SK-N-MC (cell line): Measurements from ENCODE around the gene EFCAB8.
"Not testable (repeated sequence)": the region's sequence is repeated elsewhere in the genome, so short reads cannot be mapped to it uniquely, and the experiment has no call there.

Experiments
- DNase-seq: peaks from one replicate; pipeline ENCODE4 v3.0.0-alpha.2; 2011; ENCODE audit warnings: low read depth, low spot score
- H3K27ac ChIP-seq: fragments of 200-600 bp; sonication (generic); 2 replicates; pipeline ENCODE4 v1.5.1; 2016; ENCODE audit warnings: mixed run types
- H3K36me3 ChIP-seq: fragments of 200-600 bp; sonication (generic); 2 replicates; pipeline ENCODE4 v1.6.1; 2017; ENCODE audit warnings: antibody characterized with exemption, low read length, mixed read lengths; ENCODE audit not compliant: insufficient read depth
- H3K4me3 ChIP-seq: fragments of 200-600 bp; sonication (generic); 2 replicates; pipeline ENCODE4 v1.5.1; 2016
- H3K9ac ChIP-seq: fragments of 200-600 bp; sonication (generic); 2 replicates; pipeline ENCODE4 v1.8.0; 2017; ENCODE audit warnings: mixed run types, mixed read lengths; ENCODE audit not compliant: insufficient read length
- H3K9me3 ChIP-seq: fragments of 200-600 bp; sonication (generic); 2 replicates; pipeline ENCODE4 v1.6.1; 2017; ENCODE audit warnings: low read depth, mild to moderate bottlenecking, antibody characterized with exemption, low read length, moderate library complexity, mixed read lengths
- EZH2 ChIP-seq: fragments of 200-600 bp; sonication (generic); IDR thresholded peaks from one replicate; pipeline ENCODE4 v1.6.1; 2017; ENCODE audit warnings: antibody characterized with exemption
- FOXP2 ChIP-seq: optimal IDR thresholded peaks from 2 replicates; pipeline ENCODE3; 2011; ENCODE audit warnings: mild to moderate bottlenecking, moderate library complexity; ENCODE audit not compliant: insufficient read depth; ENCODE audit errors: extremely low read length, control extremely low read depth
- POLR2AphosphoS5 ChIP-seq: IDR thresholded peaks from 2 replicates; pipeline ENCODE4 v1.6.1; 2012; ENCODE audit warnings: mild to moderate bottlenecking, low read depth, low read length, borderline replicate concordance

EFCAB8 gene

DNA sequence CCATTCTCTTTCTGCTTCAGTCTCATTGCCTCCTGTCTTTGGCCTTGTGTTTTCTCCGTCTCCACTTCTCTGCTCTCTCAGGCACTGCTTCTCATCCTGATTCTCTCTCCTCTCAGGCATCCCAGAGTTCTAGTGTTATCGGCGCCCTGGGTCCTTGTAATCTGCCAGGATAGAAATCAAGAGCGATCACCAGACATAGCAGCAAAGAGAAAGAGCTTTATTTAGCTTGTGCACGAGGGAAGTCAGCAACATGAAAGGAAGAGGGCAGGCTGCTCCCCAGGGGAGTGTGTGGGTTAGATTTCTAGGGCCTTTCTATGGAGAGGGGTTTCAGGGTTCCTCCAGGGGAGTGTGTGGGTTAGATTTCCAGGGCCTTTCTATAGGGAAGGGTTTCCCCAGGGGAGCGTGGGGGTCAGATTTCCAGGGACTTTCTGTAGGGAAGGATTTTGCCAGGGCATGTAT lies 113.0 kb downstream of the EFCAB8 start:
- no peak overlapping the region for H3K4me3 ChIP-seq
- DNase-seq, result no peak
- no peak for TF ChIP-seq FOXP2
- no peak overlapping the region for H3K9ac ChIP-seq
- H3K27ac ChIP-seq, result peak overlapping the region; percentile 40; the same call in 1 of the 2 replicates
- H3K36me3 ChIP-seq, result no peaks in the 10 kb centered on the region
- H3K9me3 ChIP-seq, result no peaks in the 10 kb centered on the region

DNA sequence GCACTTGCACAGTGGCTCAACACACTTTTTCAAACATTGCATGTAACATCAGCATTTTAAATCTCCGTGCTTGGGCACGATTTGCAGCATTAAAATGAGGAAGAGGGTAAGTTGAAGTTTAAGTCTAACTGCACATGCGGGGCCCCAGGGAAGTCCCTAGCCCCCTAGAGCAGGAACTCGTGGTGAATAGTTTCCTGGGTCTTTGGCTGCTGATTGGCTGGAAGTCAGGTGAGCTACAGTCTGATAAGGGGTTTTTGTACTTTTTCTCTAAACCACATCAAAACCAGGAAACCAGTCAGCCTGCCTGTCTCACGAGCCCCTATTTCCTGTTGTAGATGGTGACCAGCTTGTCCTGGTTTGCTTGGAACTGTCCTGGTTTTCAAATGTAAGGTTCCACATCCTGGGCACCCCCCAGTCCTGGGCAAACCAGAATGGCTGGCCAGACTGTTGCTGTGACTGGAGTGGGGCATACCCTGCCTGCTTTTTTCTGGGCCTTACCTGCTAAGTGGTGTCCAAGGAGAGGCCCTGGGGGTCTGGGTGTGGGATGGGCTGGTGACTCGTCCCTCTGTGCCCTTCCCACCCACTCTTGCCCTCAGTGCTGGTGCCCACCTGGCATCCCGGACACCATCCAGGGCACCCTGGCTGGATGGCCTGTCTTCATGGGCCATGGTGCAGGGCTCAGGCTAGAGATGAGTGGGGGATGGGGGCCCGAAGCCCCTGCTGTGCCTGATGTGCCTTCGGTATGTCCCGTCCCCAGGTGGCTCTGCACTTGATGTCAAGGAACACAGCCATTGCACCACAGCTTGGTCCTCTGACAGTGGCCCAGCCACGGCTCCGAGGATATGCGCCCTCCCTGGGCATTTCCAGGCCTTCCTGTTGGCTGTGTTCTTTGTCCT lies 113.7 kb downstream of the EFCAB8 start:
- no peak for TF ChIP-seq FOXP2
- no peak for TF ChIP-seq POLR2AphosphoS5
- no peak for TF ChIP-seq EZH2
- no peak overlapping the region for H3K4me3 ChIP-seq
- H3K9me3 ChIP-seq, result no peaks in the 10 kb centered on the region
- DNase-seq, result no peak
- H3K27ac ChIP-seq, result no peak overlapping the region
- H3K36me3 ChIP-seq, result no peaks in the 10 kb centered on the region
- H3K9ac ChIP-seq, result no peak overlapping the region

DNA sequence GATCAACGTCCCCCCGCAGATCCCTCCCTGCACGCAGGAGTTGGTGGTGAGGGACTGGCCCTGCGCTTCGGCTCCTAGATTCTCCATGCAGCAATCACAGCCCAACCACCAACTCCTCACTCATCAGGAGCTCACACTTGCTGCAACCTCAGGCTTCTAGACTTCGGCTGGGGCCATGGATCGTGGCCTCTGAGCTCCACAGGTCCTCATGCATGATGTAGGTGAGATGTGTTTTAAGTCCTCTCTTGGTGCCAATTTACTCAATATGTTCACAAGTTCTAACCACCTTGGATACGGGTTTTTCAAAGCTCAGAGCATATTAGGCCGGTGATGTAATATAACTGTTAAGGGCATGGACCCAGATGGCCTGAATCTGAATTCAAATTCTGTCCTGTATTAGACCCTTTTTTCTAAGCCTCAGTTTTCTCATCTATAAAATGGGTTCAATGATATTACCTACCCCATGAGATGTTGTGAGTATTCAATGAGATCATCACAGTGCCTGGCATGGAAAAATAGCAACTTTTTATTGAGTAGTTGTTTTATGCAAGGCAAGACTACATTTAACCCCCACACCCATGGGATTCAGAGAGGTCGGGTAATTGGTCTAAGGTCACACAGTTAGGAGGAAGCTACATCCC lies 114.5 kb downstream of the EFCAB8 start:
- H3K9me3 ChIP-seq, result no peaks in the 10 kb centered on the region
- no peaks in the 10 kb centered on the region for H3K36me3 ChIP-seq
- H3K4me3 ChIP-seq, result no peak overlapping the region
- no peak overlapping the region for H3K27ac ChIP-seq
- no peak overlapping the region for H3K9ac ChIP-seq
- no peak for DNase-seq
- TF ChIP-seq FOXP2, result no peak

DNA sequence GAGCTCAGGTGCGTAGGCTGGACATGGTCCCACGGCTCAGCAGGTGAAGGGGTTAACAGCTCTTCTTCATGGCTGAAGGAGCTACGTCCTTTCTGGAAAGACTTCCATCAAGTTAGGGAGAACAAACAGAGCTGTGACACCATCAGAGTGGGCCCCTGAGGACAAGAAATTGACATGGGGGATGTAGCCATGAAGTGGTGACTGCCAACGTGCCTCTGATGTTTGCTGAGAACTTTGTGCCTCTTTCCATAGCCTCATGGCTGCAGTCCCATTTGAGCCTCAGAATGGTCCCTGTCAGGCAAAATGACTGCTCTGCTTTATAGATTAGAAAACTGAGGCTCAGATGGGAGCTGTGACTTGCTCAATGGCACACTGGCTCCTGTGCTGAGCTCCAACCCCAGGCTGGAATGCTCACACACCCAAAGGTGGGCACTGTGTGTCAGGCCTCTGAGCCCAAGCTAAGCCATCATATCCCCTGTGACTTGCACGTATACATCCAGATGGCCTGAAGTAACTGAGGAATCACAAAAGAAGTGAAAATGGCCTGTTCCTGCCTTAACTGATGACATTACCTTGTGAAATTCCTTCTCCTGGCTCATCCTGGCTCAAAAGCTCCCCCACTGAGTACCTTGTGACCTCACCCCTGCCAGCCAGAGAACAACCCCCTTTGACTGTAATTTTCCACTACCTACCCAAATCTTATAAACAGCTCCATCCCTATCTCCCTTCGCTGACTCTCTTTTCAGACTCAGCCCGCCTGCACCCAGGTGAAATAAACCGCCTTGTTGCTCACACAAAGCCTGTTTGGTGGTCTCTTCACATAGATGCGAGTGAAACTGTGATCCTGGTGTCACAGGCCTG lies 115.7 kb downstream of the EFCAB8 start:
- not testable (repeated sequence) for H3K27ac ChIP-seq, H3K36me3 ChIP-seq, H3K9me3 ChIP-seq, DNase-seq, H3K4me3 ChIP-seq, H3K9ac ChIP-seq

DNA sequence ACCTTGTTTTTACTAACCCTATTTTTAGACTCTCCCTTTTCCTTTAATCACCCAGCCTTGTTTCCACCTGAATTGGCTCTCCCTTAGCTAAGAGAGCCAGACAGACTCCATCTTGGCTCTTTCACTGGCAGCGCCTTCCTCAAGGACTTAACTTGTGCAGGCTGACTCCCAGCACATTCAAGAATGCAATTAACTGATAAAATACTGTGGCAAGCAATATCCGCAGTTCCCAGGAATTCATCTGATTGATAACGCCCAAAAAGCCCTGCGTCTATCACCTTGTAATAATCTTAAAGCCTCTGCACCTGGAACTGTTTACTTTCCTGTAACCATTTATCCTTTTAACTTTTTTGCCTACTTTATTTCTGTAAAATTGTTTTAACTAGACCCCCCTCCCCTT lies 116.4 kb downstream of the EFCAB8 start:
- not testable (repeated sequence) for H3K27ac ChIP-seq, H3K9me3 ChIP-seq, H3K4me3 ChIP-seq, H3K36me3 ChIP-seq, DNase-seq, H3K9ac ChIP-seq

DNA sequence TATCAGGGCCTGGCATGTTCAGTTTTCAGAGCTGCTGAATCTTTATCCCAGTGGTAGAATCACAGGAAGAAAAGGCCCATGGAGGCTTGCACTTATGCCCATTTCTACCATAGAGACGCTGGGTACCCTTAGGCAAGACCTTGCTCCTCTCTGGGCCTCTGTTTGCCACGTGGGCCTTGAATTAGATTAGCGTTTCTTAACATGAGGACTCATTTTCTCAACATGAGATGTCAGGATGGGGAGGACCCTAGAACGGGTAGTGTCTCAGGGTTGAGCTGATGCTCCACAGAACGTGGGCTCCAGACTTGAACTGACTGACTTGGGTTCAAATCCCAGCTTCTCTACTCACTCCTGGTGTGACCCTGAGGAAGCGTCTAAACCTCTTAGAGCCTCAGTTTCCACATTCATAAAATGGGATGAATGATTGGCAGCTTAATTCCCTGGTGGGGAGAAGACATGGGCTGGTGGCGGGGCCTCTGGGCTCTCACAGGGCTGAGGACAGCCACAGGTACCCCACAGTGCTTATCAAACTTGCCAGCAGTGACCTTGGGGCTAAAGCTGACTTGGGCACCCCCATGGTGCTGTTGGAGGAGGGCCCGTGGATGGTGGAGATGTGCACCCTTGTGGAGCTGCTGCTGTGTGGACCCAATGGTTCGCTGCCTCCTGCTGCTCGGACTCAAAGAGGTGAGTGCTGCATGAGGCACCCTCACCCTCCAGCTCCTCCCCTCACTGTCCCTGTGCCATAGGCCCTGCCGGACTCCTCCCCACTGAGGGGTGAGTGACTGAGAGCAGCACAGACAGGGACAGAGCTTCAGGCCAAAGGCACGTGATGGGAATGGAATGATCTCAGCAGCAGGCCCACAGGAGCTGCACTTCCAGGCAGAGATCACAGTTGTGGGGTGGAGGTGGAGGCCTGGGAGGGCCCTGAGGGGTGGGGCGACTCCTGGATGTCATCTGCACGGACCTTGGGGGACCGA lies 117.3 kb downstream of the EFCAB8 start:
- TF ChIP-seq POLR2AphosphoS5 (no peak), EZH2 (no peak), FOXP2 (no peak)
- Histone ChIP-seq H3K9me3 (no peaks in the 10 kb centered on the region), H3K36me3 (no peaks in the 10 kb centered on the region), H3K4me3 (no peak overlapping the region), H3K27ac (no peak overlapping the region), H3K9ac (no peak overlapping the region)
- no peak for DNase-seq

DNA sequence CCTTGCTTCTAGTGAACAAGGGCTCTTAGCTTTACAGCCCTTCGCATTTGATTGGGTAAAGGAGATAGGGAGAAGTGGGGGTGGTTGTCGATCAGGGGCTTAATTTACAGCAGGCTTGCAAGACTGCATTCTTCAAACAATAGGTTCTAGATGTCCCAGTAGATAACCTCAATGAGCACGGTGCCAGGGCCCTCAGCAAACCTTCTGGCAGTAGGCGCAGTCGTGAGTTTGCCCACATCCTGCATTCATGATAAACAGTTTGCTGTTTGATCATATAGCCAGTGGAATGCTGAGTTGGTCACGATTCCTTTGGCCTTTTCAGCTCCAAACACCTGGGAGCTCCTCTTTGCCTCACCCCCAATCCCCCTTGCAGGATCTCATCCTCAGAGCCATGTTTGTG lies 118.0 kb downstream of the EFCAB8 start:
- no peak for DNase-seq
- Histone ChIP-seq H3K9ac (no peak overlapping the region), H3K36me3 (no peaks in the 10 kb centered on the region), H3K9me3 (no peaks in the 10 kb centered on the region), H3K27ac (no peak overlapping the region), H3K4me3 (no peak overlapping the region)
- TF ChIP-seq FOXP2, result no peak
- no peak for TF ChIP-seq POLR2AphosphoS5
- TF ChIP-seq EZH2, result no peak
